Endothelial cell of umbilical vein (primary cell): ENCODE data around the gene ANKRD44. TPM values are rescaled to one million over a fixed set of nuclear protein-coding genes. Genes with fewer than 3 reads are reported as not detected.
A peak's percentile ranks its signal among the peaks of the same experiment; 100 is the strongest.

Source experiments
- BruUV-seq: library from RNA; stranded (reverse); fragments of 400-500 nt; replicated peaks from 2 replicates; lab custom pipeline; 2021; lab: Mats Ljungman, UMichigan
- CTCF ChIA-PET: fragments of 300-600, 350-600 bp; sonication (Branson Sonifier 250); formaldehyde crosslinking; loops from one replicate; lab custom pipeline; 2021; ENCODE audit warnings: antibody characterized with exemption, inconsistent platforms; lab: Charles Lee
- POLR2A ChIA-PET: fragments of 300-600, 350-600 bp; sonication (Branson Sonifier 250); formaldehyde crosslinking; loops from one replicate; lab custom pipeline; 2021; ENCODE audit warnings: antibody characterized with exemption, inconsistent platforms; lab: Charles Lee
- DNase-seq: peaks from one replicate; pipeline ENCODE4 v3.0.0-alpha.2; 2011; ENCODE audit warnings: low read depth, low spot score
- FAIRE-seq: peaks from 2 replicates; lab custom pipeline; 2011; peaks lifted over from hg19 to GRCh38; lab: Jason Lieb, UNC
- H2AFZ ChIP-seq: 2 replicates; pipeline ENCODE4 v1.6.0; 2012; ENCODE audit warnings: low read depth, low read length, control low read depth, inconsistent platforms
- H3K27ac ChIP-seq: 2 replicates; pipeline ENCODE4 v1.5.1; 2011; ENCODE audit warnings: low read depth, mild to moderate bottlenecking, control low read depth, low read length, moderate library complexity; ENCODE audit not compliant: insufficient read depth
- H3K27me3 ChIP-seq, 2 experiments: 2 replicates each; pipeline versions ENCODE4 v1.6.0 to v1.6.1; 2011; ENCODE audit warnings: low read length in 2 of 2, mixed read lengths in 1 of 2; ENCODE audit not compliant: control insufficient read depth in 2 of 2, insufficient read depth in 2 of 2
- H3K36me3 ChIP-seq, 2 experiments: 2 replicates in 1 of 2; 3 replicates in 1 of 2; pipeline ENCODE4 v1.5.1; 2011; ENCODE audit warnings: low read length in 2 of 2, mild to moderate bottlenecking in 1 of 2, moderate library complexity in 1 of 2; ENCODE audit not compliant: control insufficient read depth in 2 of 2, insufficient read depth in 2 of 2; ENCODE audit errors: extremely low read depth in 1 of 2
- H3K4me1 ChIP-seq: 3 replicates; pipeline ENCODE4 v1.5.1; 2011; ENCODE audit warnings: mild to moderate bottlenecking, low read length; ENCODE audit not compliant: control insufficient read depth, insufficient read depth; ENCODE audit errors: extremely low read depth
- H3K4me2 ChIP-seq: 2 replicates; pipeline ENCODE4 v1.6.1; 2011; ENCODE audit warnings: low read length, control low read depth, mixed read lengths; ENCODE audit not compliant: insufficient read depth
- H3K4me3 ChIP-seq, 3 experiments: fragments of 200-600 bp in 1 of 3; sonication (generic), shearing (Covaris generic) in 1 of 3; replicated peaks in 1 of 3; 2 replicates each; pipeline ENCODE4 v1.5.1; 2011 to 2016; ENCODE audit warnings: control low read depth in 3 of 3, low read length in 3 of 3, mild to moderate bottlenecking in 2 of 3, inconsistent platforms in 1 of 3, low read depth in 1 of 3, moderate library complexity in 1 of 3; ENCODE audit not compliant: insufficient read depth in 1 of 3
- H3K79me2 ChIP-seq: 2 replicates; pipeline ENCODE4 v1.6.0; 2012; ENCODE audit warnings: low read length, inconsistent platforms; ENCODE audit not compliant: control insufficient read depth, insufficient read depth
- H3K9ac ChIP-seq: replicated peaks from 2 replicates; pipeline ENCODE3; 2011; ENCODE audit warnings: low read length, control low read depth; ENCODE audit not compliant: insufficient read depth; ENCODE audit errors: extremely low read depth
- H3K9me1 ChIP-seq: replicated peaks from 3 replicates; pipeline ENCODE4 v1.6.0; 2011; ENCODE audit warnings: mild to moderate bottlenecking, low read length; ENCODE audit not compliant: control insufficient read depth, insufficient read depth; ENCODE audit errors: extremely low read depth
- H3K9me3 ChIP-seq: replicated peaks from 2 replicates; pipeline ENCODE4 v1.5.1; 2012; ENCODE audit warnings: low read length, inconsistent platforms; ENCODE audit not compliant: control insufficient read depth, insufficient read depth
- H4K20me1 ChIP-seq: replicated peaks from 2 replicates; pipeline ENCODE3; 2011; ENCODE audit warnings: mild to moderate bottlenecking, low read length; ENCODE audit not compliant: control insufficient read depth, insufficient read depth; ENCODE audit errors: extremely low read depth
- EZH2 ChIP-seq: IDR thresholded peaks from 2 replicates; pipeline ENCODE4 v1.6.1; 2012; ENCODE audit warnings: borderline replicate concordance, low read depth, mild to moderate bottlenecking, moderate library complexity, low read length, inconsistent platforms; ENCODE audit not compliant: severe bottlenecking
- FOS ChIP-seq: IDR thresholded peaks from 2 replicates; pipeline ENCODE4 v1.6.1; 2011; ENCODE audit warnings: mild to moderate bottlenecking, low read length, moderate library complexity, borderline replicate concordance; ENCODE audit not compliant: insufficient read depth
- GATA2 ChIP-seq: IDR thresholded peaks from 2 replicates; pipeline ENCODE4 v1.7.0; 2011; ENCODE audit warnings: low read depth, mild to moderate bottlenecking, moderate library complexity, mixed read lengths, low read length; ENCODE audit not compliant: insufficient read length, insufficient read depth
- JUN ChIP-seq: IDR thresholded peaks from 2 replicates; pipeline ENCODE4 v1.6.1; 2011; ENCODE audit warnings: borderline replicate concordance, low read depth; ENCODE audit not compliant: insufficient read length, insufficient read depth
- MYC ChIP-seq: IDR thresholded peaks from one replicate; pipeline ENCODE4 v1.6.1; 2011; ENCODE audit warnings: mild to moderate bottlenecking, low read depth, low read length
- POLR2A ChIP-seq: IDR thresholded peaks from 2 replicates; pipeline ENCODE4 v1.6.1; 2012; ENCODE audit warnings: low read depth, mild to moderate bottlenecking, control low read depth, low read length
- POLR2AphosphoS5 ChIP-seq: IDR thresholded peaks from 2 replicates; pipeline ENCODE4 v1.6.1; 2012; ENCODE audit warnings: low read depth, mild to moderate bottlenecking, control low read depth, low read length, moderate library complexity; ENCODE audit not compliant: insufficient read depth
- dilution Hi-C: fragments of 300-500 bp; cut with MboI; formaldehyde crosslinking; loops from one replicate; pipeline ENCODE4 v1.15.0; 2019; ENCODE audit warnings: low sequenced_read_pairs; ENCODE audit not compliant: extremely low pct_ligation_motif_present
- intact Hi-C: fragments of 100-400 bp; cut with micrococcal nuclease; formaldehyde crosslinking; loops from one replicate; pipeline ENCODE4 v1.10.0; 2022
- polyA plus RNA-seq, 4 experiments: library from polyadenylated mRNA; depleted of rRNA in 3 of 4; stranded (reverse) in 3 of 4; unstranded in 1 of 4; fragments of >200 nt; gene quantifications; 2 replicates each; pipeline versions ENCODE4 v1.2.1 to v1.2.3, GENCODE V29; 2011 to 2012; ENCODE audit warnings: missing spikeins in 1 of 4
- total RNA-seq: library from RNA; stranded (reverse); gene quantifications from 2 replicates; pipeline ENCODE4 v1.2.3, GENCODE V29; 2021
- TF ChIP-seq, protein P1 (sequence below), 2 donors: IDR thresholded peaks; 1 replicate in 1 of 2; 2 replicates in 1 of 2; pipeline ENCODE4 v1.5.1; 2011; ENCODE audit warnings: low read length in 2 of 2, mild to moderate bottlenecking in 2 of 2, moderate library complexity in 2 of 2, control low read depth in 1 of 2, inconsistent platforms in 1 of 2, low read depth in 1 of 2; ENCODE audit not compliant: insufficient read depth in 1 of 2; ENCODE audit errors: extremely low read depth in 1 of 2
- TF ChIP-seq, protein P2 (sequence below): IDR thresholded peaks from 2 replicates; pipeline ENCODE4 v1.6.1; 2011; ENCODE audit not compliant: insufficient read depth, insufficient read length

ANKRD44 gene
- total and polyA plus RNA-seq, 2 donors (not counting 3 experiments of a cell fraction or from before 2014, with no cell fraction given): 3.4 to 6.1 TPM

DNA sequence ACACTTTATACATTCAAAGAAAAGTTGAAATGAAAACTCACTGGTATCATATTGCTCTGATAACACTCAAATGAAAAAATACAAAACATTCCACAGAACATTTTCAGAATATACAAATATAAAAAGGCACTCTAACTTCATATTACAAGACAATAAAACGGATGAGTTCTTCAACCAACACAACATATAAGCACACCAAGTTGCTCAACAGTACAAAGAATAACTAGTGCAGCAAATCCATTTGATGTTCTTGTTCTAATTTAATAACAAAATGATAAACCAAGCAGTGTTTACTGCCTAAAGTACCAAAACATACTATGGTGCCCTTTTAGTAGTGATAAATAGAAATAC is 323.3 kb downstream of the ANKRD44 start:
- ChIA-PET CTCF (interaction anchor here (1.0 to 1.8 kb wide), 3 partner anchors 24 to 236 kb away, joined by 3 to 9 read pairs (median 3); partner anchors contain the start of gene PGAP1), POLR2A (interaction anchor here (1.0 kb wide), 1 partner anchor 18 kb away, joined by 3 read pairs; no protein-coding TSS in a partner anchor)
- no peak for FAIRE-seq
- H4K20me1 ChIP-seq: no peaks in the 10 kb centered on the region
- H3K36me3 ChIP-seq: no peaks in the 10 kb centered on the region
- H3K4me1 ChIP-seq: peaks cover 18% of the 10 kb centered on the region
- H3K9me1 ChIP-seq: no peaks in the 10 kb centered on the region
- dilution Hi-C loops: no loop called here
- H3K4me3 ChIP-seq: no peak overlapping the region
- H3K9me3 ChIP-seq: no peaks in the 10 kb centered on the region
- DNase-seq: no peak
- no peaks in the 10 kb centered on the region for H3K79me2 ChIP-seq
- peak overlapping the region; percentile 46 for H2AFZ ChIP-seq
- BruUV-seq: TSS peak; percentile 84
- intact Hi-C loops: no loop called here
- H3K27ac ChIP-seq: peak overlapping the region; percentile 93
- no peaks in the 10 kb centered on the region for H3K27me3 ChIP-seq
- TF ChIP-seq JUN (no peak), POLR2A (no peak), POLR2AphosphoS5 (no peak), FOS (no peak), EZH2 (no peak), MYC (no peak), GATA2 (no peak)
- TF ChIP-seq, protein P1, sequence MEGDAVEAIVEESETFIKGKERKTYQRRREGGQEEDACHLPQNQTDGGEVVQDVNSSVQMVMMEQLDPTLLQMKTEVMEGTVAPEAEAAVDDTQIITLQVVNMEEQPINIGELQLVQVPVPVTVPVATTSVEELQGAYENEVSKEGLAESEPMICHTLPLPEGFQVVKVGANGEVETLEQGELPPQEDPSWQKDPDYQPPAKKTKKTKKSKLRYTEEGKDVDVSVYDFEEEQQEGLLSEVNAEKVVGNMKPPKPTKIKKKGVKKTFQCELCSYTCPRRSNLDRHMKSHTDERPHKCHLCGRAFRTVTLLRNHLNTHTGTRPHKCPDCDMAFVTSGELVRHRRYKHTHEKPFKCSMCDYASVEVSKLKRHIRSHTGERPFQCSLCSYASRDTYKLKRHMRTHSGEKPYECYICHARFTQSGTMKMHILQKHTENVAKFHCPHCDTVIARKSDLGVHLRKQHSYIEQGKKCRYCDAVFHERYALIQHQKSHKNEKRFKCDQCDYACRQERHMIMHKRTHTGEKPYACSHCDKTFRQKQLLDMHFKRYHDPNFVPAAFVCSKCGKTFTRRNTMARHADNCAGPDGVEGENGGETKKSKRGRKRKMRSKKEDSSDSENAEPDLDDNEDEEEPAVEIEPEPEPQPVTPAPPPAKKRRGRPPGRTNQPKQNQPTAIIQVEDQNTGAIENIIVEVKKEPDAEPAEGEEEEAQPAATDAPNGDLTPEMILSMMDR (IDR thresholded peaks at IDR 0.05; ENCODE audit: extremely low read depth in 1 of 2, insufficient read depth in 1 of 2, low read depth in 1 of 2, low read length in 2 of 2): no peak
- TF ChIP-seq, protein P2, sequence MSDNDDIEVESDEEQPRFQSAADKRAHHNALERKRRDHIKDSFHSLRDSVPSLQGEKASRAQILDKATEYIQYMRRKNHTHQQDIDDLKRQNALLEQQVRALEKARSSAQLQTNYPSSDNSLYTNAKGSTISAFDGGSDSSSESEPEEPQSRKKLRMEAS: no peak
- peak overlapping the region; percentile 88 for H3K9ac ChIP-seq
- H3K4me2 ChIP-seq: peak overlapping the region; percentile 74
